H1 (cell line): ENCODE results near the gene SLC31A2. TPM values are rescaled to one million over a fixed set of nuclear protein-coding genes. Genes with fewer than 3 reads are reported as not detected.

ENCODE experiments used
- CBX5 ChIP-seq: fragments of 300-800, 300-1000 bp; sonication (generic); IDR thresholded peaks from 2 replicates; pipeline ENCODE4 v1.7.1; 2016; ENCODE audit warnings: antibody characterized with exemption, low read length, low read depth
- CHD7 ChIP-seq: fragments of 300-600 bp; sonication (generic); IDR thresholded peaks from 2 replicates; pipeline ENCODE4 v1.7.1; 2012; ENCODE audit warnings: low read length, moderate library complexity, mild to moderate bottlenecking, inconsistent platforms; ENCODE audit not compliant: insufficient replicate concordance
- EZH2 ChIP-seq: fragments of 200-600 bp; sonication (generic); IDR thresholded peaks from 2 replicates; pipeline ENCODE4 v1.7.1; 2012; ENCODE audit warnings: low read depth, mild to moderate bottlenecking, moderate library complexity, low read length, inconsistent platforms; ENCODE audit not compliant: severe bottlenecking
- GABPA ChIP-seq: IDR thresholded peaks from 2 replicates; pipeline ENCODE4 v1.6.1; 2011; ENCODE audit warnings: mild to moderate bottlenecking, low read length, moderate library complexity, borderline replicate concordance; ENCODE audit not compliant: insufficient read depth
- HDAC6 ChIP-seq: IDR thresholded peaks from one replicate; pipeline ENCODE4 v1.7.1; 2012; ENCODE audit warnings: low read depth, mild to moderate bottlenecking, inconsistent platforms, low read length, moderate library complexity
- RFX5 ChIP-seq: IDR thresholded peaks from 2 replicates; pipeline ENCODE4 v1.6.1; 2011; ENCODE audit warnings: low read depth, low read length, improper control_type of control experiment, borderline replicate concordance
- RNF2 ChIP-seq: fragments of 200-900, 300-1000 bp; sonication (generic); IDR thresholded peaks from 2 replicates; pipeline ENCODE4 v1.7.1; 2016; ENCODE audit warnings: borderline replicate concordance, low read depth, mild to moderate bottlenecking, antibody characterized with exemption, low read length; ENCODE audit not compliant: poor library complexity, severe bottlenecking; ENCODE audit errors: missing control alignments
- SIX5 ChIP-seq: IDR thresholded peaks from 2 replicates; pipeline ENCODE4 v1.6.1; 2011; ENCODE audit warnings: mild to moderate bottlenecking, low read depth, low read length
- TCF12 ChIP-seq: IDR thresholded peaks from 2 replicates; pipeline ENCODE4 v1.6.1; 2011; ENCODE audit warnings: low read depth, mild to moderate bottlenecking, low read length
- polyA plus RNA-seq, 7 experiments: library from polyadenylated mRNA; depleted of rRNA in 3 of 7; stranded (reverse) in 5 of 7; unstranded in 2 of 7; fragments of >200 nt in 5 of 7; fragments of 200-250 nt in 2 of 7; gene quantifications; 1 replicate in 5 of 7; 2 replicates in 1 of 7; 4 replicates in 1 of 7; pipeline versions ENCODE4 v1.2.1 to v1.2.3, GENCODE V29; 2011 to 2013; ENCODE audit warnings: missing spikeins in 2 of 7, mixed read lengths in 2 of 7
- total RNA-seq: library from RNA; stranded (reverse); fragmentation: NEBNext Ultra II Directional; extraction: Animal tissue kit (Norgen Biotek cat#: 25700); gene quantifications from 2 replicates; pipeline ENCODE4 v1.2.1, GENCODE V29; 2021

Gene SLC31A2
- total and polyA plus RNA-seq, 2 of the 8 experiments (the other 6 are each of a cell fraction or from before 2014, with no cell fraction given) = 2.0 to 2.9 TPM

- TF ChIP-seq CHD7 (no peak), TCF12 (no peak), GABPA (no peak), SIX5 (no peak), EZH2 (no peak), RNF2 (no peak), HDAC6 (no peak), RFX5 (no peak), CBX5 (no peak)
These were observed 34.5 kb downstream of the SLC31A2 start (continued) for GRCh38 chr9:113185271-113185670.
